Ureter (tissue), 1 donor: Measurements from ENCODE around the gene SAMD4A. TPM values are rescaled to one million over a fixed set of nuclear protein-coding genes. Genes with fewer than 3 reads are reported as not detected.

Experiments used
- DNase-seq: peaks from one replicate; pipeline ENCODE4 v3.0.0-alpha.2; 2020; ENCODE audit warnings: low spot score
- total RNA-seq: library from RNA; stranded (reverse); gene quantifications from one replicate; pipeline ENCODE4 v1.2.4, GENCODE V29; 2023
- donor health status: DM: yes; HTN: yes; CAD: no.

SAMD4A gene
- total RNA-seq, 1 donor from 2014 or later = 56.6 TPM

DNA sequence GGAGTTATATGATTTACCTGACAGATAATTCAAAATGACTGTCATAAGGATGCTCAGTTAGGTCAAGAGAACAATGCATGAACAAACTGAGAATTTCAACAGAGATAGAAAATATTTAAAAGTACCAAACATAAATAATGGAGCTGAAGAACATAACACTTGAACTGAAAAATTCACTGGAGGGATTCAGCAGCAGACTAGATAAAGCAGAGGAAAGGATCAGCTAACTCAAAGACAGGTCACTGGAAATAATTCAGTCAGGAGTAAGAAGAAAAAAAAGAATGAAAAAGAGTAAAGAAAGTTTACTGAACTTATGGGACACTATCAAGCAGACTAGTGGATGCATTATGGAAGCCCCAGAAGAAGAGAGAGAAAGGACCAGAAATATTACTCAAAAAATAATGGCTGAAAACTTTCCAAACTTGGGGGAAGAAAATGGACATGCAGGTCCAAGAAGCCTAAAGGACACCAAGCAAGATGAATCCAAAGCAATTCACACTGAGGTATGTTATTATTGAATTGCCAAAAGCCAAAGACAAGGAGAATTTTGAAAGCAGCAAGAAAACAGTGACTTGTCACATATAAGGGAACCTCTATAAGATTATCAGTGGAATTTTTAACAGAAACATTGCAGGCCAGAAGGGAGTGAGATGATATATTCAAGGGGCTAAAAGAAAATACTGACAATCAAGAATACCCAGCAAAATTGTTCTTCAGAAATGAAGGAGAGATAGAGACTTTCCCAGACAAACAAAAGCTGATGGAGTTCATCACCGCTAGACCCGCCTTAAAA is 257.0 kb downstream of the SAMD4A start:
- DNase-seq = no peak

DNA sequence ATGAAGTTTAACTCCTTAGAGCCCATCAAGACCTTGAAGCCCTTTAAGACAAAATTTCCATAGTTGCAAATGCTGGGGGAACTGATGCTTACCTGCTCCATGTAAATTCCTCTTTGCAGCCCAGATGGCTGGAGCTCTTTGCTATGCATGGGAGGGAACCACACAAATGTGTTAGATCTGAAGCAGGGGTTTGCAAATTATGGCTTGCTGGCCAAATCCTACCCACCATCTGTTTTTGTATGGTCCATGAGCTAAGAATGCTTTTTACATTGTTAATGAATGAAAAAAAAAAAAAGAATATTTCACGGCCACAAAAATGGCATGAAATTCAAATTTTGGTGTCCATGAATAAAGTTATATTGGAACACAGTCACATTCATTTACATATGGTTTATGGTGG is 261.1 kb downstream of the SAMD4A start:
- DNase-seq = no peak

DNA sequence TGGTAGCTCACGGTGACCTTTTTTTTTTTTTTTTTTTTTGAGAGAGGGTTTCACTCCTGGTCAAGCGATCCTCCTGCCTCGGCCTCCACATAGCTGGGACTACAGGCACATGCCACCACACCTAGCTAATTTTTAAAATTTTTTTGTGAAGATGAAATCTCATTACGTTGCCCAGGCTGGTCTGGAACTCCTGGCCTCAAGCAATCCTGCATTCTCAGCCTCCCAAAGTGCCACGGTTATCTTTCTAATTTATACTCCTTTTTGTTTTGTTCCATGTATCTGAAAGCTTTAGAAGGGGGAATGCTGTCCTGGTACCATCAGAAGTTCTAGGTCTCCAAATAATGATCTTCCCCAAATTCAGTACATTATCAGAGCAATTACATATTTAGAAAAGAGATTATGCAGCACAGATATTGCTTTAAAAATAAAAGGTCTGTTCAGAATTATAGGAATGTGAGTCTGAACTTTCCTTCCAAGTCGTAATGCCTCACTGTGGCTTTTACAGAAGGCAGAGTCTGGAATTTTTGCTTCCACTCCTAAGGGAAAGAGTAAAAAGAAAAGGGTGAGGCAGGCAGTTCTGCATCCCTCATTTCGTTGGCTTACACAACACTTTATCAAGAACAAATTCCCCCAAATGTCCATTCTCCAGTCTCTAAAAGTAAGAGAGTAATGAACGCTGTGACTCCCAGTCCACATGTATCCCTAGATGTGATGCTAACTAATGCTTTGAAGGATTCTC is 262.7 kb downstream of the SAMD4A start:
- no peak for DNase-seq

DNA sequence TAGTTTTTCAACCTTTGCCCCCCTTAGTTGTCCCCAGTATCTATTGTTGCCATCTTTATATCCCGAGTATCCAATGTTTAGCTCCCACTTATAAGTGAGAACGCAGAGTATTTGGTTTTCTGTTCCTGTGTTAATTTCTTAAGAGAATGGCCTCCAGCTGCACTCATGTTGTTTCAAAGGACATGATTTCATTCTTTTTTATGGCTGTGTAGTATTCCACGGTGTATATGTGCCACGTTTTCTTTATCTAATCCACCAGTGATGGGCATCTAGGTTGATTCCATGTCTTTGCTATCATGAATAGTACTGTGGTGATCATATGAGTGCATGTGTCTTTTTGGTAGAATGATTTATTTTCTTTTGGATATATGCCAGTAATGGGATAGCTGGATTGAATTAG is 263.7 kb downstream of the SAMD4A start:
- no peak for DNase-seq

DNA sequence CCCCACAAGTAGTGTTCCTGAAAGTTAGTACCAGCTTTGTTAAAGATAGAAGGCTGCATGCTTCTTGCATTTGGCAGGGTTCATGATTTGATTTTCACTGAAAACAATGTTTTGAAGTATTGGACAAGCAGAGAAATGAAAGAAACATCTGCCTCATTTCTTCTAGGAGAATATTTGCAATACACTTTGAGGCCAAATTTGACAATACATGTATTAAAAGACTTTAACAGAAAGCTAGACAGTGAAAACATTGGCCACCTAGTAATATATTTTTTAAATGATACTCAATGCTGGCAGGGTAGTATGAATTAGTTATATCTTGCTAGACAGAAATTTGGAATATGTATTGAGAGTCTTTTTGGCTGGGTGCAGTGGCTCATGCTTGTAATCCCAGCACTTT is 267.2 kb downstream of the SAMD4A start:
- DNase-seq = no peak

DNA sequence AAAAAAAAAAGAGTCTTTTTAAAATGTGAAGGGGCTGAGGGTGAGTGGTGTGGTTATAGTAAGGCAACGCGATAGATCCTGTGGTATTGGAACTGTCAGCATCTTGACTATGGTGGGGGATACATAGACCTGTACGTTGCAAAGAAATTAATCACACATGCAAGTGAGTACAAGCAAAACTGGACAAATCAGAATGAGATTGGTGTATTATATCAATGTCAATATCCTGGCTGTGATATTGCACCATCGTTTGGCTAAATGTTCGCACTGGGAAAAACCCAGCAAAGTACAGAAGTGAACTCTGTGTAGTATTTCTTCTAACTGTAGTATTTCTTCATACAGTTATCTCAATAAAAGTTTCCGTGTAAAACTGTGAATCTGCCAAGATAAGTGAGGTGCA is 267.8 kb downstream of the SAMD4A start:
- DNase-seq = no peak

DNA sequence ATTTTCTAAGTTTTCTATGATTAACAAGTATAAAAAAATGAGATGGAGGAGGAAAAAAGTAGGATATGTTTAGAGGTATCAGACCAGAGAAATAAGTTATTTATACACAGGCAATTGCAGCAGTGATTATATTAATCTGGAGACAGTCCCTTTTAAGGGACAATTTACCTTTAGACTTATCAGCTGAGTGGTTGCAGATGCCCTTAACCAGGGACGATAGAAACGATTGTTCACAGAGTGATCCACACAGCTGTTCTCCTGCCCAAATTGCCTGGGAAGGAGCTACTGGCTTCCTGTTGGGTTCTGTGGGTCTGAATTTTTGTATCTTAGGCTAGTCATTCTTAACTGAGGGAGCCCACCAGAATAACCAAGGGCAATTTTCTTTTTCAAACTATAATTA is 269.3 kb downstream of the SAMD4A start:
- no peak for DNase-seq

DNA sequence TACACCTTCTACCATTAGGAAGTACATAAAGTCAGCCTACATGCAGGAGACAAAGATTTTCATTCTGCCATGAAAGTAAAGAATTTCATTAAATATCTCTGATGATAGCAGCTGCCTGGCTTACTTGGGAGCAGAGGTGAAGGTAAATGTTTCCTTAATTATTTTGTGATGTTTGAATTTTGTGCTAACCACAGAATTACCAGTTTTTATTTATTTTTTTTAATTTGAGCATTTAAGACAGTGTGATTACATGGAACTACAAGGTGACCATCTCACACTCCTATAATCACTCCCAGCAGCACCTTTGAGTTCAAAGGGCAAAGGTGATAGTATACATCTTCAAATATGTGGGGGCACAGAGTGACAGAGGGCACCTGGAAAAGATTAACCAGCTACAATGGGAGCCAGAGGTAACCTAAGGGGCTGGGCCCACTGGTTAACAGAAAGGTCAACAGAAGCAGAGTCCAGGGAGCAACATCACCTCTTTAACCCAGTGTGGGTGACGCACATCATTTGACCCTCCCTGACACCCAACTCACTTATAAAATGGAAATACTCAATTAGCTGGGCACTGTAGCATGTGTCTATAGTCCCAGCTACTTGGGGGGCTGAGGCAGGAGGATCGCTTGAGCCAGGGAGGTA is 270.7 kb downstream of the SAMD4A start:
- no peak for DNase-seq

DNA sequence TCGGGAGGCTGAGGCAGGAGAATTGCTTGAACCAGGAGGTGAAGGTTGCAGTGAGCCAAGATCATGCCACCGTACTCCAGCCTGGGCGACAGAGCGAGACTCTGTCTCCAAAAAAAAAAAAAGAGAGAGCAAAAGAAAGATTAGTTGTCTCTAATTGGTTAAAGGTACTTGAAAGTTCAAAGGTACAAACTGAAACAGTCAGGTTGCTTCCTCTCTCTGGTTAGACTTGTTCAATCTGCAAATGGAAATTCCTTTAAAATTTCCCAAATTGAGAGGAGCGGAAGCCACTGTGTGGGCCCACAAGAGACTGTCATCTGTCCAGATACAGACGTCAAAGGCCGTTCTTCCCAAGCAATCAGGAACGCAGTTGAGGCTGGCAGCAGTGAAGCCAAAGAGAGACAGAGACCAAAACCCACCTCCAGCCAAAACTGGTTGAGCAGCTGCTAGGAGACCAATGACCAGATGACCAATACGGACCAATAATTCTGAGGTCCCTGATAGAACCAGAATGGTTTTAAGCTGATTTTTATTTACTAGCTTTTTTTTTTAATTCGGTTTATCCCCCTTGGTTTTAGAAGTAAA is 272.1 kb downstream of the SAMD4A start:
- no peak for DNase-seq

DNA sequence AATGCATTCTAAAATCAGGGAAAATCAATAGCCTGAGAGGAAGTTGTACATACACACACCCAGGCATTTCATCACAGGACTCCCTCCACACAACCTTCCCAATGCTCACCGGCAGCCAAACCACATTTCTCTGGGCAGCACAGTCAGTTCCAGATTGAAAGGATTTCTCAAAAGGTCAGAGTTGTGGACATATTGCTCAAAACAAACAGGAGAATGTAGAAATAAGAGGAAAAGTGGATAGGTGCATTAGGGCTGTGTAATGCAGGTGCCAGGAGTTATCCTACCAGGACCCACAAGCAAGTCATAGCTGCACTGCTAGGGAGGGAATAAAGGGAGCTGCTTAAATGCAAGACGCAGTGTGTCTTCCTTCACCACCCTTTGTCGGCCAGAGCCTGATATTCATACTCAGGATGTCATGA is 272.8 kb downstream of the SAMD4A start:
- no peak for DNase-seq

DNA sequence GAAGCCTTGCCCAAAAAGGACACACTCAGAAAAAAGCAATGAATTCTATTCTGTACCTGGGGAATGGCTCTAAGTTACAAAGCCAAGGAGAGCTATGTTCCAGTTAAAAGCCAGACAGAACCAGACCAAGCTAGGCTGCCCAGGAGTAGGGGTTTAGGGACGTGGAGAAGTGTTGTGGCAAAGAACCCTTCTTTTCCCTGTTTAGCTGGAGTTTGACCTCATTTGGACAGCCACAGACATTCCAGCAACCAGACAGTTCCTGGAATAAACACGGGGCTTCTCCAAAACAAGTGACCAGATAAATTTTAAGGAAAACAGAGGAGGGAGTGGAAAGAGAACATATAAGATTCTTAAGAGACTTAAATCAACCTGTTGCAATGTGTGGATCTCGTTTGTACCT is 273.4 kb downstream of the SAMD4A start:
- no peak for DNase-seq

DNA sequence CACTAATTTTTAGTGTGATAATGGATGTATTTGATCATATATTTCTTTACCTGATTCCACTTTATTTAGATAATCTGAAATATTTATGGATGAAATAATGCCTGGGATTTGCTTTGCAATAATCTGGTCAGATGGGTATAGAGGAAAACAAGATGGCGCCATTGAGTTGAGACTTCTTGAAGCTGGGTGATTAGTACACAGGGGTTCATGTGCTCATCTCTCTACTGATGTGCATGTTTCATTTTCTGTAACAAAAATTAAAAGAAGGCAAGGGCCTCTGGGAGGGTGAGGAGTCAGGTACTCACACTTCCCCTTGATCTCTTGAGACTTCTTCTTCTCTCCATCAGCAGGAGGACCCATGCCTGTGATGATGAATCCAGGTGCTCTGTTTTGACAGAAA is 273.9 kb downstream of the SAMD4A start:
- DNase-seq = no peak

Other genes with a start within 250 kb of the SAMD4A start
- 2.4 TPM for gene CDKN3, start 170.1 kb upstream of the SAMD4A start, total RNA-seq
- 92.9 TPM for gene CNIH1, start 125.8 kb upstream of the SAMD4A start, total RNA-seq
- 35.9 TPM for gene GMFB, start 78.1 kb upstream of the SAMD4A start, total RNA-seq
- gene CGRRF1, start 57.2 kb upstream of the SAMD4A start, total RNA-seq = 17.2 TPM